GM21576 (cell line): Measurements from ENCODE around the gene ARHGAP29.

Experiments used
- ATAC-seq: cut with Tn5 transposase; IDR thresholded peaks from one replicate; pipeline ENCODE4 v1.9.1; 2021; ENCODE audit warnings: mild to moderate bottlenecking, moderate library complexity; ENCODE audit not compliant: unreplicated experiment

Gene ARHGAP29

DNA sequence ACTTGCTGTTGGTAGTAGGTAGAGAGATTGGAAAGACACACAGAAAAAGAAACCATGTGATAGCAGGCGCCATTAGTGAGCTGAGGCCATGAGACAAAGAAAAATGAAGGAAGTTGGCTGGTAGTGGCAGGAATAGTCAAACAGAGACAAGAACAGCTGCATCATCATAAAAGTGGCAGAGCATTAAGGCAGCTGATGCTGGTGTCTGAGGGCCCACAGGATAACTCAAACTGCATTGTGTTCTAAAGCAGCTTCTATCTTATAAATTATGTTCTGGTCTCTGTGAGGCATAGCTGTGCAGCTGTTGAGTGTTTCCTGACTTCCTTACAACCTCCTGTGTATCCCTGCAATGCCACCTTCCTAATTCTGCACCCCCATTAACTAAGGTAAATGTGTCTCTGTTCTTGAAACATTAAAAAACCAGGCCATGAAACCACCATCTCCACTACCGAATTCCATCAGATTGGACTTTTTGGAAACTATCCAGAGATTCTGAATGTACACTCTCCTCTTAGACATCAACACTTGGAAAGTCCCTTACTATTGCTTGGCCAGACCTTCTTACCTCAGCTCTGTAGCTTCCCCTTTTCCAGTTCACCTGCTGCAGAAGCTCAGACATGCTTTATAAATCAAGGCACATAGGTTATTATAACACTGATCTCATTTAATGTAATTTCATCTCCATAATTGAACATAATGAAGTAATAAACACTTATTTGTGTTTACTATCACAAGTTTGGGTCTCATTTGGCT, 23.4 kb upstream of the ARHGAP29 start:
- ATAC-seq, result no peak

DNA sequence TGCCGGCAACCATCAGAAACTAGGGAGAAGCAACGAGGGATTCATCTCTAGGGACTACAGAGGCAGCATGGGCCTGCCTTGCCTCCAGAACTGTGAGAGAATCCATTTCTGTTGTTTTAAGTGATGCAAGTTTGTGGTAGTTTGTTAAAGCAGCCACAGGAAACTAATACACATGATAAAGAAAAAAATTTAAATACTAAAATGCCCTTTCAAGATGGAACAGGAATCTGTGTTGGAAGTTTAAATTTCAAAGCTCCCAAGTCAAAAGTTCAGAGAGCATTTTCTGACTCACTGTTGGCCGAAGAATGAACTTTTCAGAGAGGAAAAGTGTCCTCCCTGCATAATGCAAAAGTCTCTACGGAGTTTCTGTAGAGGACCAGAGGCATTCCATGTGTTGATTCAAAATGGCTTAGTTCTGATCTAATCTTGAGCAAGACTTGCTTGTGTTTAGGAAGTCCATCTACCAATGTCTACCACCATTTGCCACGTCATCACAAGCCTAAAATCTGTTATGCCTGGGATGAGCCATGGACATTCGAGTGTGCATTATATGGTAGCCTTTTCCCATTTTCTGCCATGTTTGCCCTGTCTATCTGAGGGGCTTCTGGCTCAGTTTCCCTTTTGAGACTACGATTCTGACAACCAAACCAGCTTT, 22.4 kb upstream of the ARHGAP29 start:
- ATAC-seq, result no peak

DNA sequence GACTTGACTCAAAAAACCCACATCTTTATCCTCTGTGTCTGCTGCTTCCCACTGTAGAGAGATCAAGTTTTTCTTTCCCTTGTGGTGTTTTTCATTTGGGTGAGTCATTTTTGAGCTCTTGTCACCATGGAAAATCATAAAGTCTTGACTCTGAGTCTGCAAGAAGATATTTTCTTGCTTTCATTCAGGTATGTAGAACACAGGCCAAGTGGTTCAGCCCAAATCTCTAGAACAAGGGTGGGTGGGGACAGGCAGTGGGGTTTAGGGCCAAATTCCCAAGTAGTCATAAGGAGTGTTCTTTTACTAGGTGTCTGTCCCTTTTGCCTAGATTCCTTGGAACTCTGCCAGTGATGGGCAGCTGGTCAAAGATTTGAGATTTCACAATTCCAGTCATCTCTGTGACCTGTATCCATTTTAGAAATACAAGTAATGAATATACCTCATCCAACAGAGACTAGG, 21.5 kb upstream of the ARHGAP29 start:
- ATAC-seq, result no peak

DNA sequence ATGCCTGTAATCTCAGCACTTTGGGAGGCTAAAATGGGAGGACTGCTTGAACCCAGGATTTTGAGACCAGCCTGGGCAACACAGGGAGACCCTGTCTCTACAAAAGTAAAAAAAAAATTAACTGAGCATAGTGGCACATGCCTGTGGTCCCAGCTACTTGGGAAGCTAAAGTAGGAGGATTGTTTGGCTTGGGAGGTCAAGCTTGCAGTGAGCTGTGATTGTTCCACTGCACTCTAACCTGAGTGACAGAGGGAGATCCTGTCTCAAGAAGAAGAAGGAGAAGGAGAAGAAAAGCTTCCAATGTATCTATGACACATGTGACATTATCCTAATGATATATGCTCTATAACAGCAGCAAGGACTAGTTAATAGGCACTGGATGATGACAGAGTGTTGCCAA, 20.1 kb upstream of the ARHGAP29 start:
- no peak for ATAC-seq

DNA sequence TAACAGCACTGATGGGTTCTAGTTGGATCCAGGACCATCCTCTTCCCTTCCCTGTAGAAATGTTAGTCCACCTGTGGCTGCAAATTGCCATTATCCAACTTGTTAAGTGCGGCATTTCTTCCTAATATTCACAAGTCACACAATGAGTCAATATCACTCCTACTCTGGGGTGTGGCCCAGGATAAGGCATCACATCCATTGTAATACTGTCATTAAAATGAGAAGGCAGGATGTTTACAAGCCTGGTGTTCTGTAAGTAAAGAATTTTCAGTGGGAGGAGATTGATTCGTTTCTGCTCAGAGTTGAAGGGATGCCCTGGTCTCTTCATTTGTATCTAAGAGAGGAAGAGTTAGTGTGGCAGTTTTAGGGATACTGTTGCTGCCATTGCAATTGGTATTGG, 18.1 kb upstream of the ARHGAP29 start:
- no peak for ATAC-seq

DNA sequence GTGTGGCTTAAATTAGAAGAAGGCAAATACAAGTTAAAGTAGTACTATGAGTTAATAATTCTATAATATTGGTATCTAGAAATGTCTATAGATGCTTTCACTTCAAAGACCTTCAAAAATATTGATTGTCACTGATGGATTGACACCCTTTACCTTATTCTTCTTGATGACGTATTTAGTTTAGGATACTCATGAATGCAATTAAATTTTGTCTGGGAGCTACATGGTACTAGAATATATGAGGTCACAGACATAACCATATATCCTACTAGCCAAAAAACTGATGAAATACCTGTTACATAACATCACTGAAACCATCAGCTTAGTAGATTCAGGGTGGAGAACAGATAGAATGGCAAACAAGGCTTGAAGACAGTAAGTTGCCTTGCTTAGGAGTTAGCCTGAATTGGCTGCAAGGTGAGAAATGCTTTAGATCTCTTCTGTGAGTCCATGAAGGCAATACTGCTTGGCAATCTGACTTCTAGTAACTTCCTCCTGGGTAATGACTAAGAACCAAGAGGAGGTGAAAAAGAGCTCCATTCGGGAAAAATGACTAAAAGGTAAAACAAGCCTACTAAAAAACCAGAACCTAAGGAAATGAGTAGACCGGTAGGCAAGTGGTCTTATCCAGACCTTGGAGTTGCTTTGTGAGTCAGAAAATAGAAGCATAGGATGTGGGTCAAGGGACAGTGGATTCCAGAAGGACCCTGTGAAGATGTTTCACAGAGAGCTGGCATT, 16.9 kb upstream of the ARHGAP29 start:
- no peak for ATAC-seq

DNA sequence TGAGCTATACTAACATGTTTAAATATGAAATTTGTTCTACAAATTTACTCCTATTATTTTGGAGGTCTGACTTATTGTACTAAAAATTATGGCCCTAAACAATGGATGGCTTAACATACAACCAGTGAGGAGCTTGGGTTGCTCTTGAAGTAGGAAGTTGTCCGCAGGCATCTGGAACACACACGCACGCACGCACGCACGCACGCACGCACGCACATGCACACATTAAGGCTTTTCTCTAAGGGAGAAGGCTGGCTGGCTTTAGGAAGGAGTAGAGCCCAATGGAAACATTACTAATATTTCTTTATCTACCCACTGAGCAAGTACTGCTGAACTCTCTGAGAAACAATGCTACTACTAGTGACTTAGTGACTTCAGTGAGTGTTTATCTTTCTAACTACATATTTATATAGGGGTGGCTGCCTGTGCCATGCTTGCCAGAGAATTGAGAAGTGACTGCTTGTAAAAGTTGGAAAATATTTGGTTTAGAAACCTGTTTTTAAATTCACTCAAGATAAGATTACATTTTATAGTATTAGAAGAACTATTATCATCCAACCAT, 16.2 kb upstream of the ARHGAP29 start:
- ATAC-seq, result no peak

DNA sequence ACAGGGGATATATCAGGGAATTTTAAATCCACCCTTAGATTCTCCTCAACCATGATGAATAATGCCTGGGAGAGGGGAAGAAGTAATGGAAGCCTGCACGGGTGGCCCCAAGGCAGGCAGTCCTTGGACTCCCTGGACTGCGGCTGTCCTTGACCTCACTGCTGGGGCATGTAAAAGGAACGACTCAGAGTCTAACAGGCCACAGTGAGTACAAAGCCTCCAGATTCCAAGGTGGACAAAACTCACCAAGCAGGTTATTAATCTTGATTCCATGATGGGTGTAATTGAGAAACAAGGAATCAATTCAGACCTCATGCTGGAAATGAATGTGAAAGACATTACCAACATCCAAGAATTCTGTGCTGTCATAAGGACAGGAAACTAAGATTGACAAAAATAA, 13.0 kb upstream of the ARHGAP29 start:
- no peak for ATAC-seq

DNA sequence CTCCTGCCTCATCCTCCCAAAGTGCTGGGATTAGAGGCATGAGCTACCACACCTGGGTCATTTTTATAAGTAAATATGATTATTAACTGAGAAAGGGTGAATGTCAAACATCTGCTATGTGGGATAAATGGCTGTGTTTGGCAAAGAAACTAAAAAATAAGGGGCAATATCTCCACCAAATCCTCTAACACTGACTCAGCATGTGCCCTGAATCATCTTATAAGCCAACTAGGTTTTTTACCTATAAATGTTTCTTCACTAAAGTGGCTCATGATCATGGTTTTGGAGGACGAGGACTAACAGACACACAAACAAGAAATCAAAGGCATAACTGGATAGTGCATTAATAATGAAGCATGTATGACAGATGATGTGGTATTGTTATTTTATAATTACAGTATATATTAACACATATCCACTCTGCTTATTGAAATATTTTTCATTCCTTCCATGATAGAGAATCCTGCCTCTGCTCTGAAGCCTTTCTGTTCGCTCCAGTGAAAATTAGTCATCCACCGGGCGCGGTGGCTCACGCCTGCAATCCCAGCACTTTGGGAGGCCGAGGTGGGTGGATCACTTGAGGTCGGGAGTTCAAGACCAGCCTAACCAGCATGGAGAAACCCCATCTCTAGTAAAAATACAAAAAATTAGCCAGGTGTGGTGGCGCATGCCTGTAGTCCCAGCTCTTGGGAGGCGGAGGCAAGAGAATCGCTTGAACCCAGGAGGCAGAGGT, 11.7 kb upstream of the ARHGAP29 start:
- ATAC-seq, result no peak

DNA sequence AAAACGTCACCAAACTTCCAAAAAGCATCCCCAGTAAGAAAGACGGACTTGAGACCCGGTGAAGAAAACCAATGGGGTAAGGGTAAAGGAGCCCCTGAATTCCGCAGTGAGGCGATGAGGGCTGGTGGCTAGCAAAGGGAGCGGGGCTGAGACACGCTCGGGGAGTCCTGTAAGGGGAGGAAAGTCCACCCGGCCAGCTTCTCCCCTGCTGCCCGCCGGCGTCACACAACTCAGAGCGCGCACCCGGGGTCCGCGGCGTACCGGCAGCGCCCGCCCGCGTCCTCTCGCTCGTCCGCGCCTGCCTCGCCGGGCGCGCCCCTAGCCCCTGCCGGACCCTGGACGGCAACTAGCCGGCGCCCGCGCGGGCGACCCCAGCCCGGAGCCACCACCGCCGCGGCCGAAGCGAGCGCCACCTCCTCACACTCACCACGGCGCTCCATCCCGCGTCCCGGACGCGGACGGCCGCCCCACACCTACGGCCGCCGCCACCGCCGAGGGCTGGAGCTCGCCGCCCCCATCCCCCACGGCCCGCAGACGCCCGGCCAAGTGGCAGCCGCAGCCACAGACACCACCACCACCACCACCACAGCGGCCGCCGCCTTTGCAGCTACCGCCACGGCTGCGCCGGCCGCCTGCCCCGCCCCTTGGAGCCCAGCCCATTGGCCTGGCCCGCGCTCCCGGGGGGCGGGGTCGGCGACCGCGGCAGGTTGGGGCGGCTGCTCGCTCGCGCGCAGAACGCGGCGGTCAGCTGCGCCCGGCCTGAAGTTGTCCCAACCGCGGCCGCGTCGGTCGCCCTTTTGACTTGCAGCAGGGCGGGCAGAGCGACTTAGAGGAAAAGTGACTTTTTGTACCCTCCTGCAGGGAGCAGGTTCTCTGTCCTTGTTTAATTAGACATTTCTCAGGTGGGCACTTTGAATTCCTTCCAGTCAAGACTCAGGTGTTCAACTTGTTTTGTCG, 10.0 kb upstream of the ARHGAP29 start:
- peak; percentile 88 for ATAC-seq

DNA sequence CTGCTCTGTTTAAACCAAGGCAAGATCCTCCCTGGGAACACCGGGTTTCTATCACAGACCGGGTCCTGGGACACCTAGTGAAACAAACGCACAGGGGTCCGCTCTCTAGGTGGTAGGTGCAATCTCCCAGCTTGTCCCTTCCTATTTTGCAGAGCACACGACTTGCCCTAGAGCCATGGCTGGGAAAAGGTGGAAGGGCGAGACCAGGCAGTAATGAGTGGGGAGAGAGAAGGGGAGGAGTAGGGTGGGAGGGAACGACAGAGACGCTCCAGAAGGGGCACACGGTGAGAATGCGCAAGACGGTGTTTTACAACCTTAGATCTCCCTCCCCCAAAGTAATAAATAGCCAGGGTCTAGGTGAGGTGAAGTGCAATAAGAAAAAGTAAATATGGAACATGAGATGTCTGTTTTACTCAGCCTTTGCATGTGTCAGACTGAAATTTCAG, 9.3 kb upstream of the ARHGAP29 start:
- no peak for ATAC-seq

DNA sequence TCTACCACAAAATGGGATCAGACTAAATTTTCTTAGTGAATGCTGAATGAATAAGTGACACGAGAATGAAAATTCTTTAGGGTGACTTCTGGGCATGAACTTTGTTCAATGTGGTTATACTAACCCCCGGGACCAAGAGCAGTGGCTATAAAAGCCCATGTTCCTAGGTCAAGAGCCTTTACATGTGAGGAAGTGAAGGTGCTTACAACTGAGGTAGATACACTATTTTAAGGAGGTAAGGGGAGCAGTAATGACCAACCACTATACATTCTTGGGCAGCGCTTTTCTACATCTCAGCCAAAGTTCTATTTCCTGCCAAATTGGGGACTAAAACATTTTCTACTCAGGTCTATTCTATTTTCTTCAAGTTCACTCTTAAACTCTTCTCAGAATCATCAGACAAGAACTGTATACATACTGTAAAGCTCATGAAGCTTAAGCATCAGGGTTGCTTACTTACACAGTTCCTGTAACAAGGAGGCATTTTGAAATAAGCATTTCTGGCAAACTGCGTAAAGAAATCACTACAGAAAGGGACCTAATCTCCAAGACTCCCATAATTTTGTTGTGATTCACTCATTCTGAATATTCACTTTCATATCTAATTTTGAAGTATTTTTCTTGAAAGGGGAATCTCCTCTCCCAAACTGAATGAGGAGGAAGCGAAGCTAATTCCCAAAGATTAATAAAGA, 8.5 kb upstream of the ARHGAP29 start:
- no peak for ATAC-seq

DNA sequence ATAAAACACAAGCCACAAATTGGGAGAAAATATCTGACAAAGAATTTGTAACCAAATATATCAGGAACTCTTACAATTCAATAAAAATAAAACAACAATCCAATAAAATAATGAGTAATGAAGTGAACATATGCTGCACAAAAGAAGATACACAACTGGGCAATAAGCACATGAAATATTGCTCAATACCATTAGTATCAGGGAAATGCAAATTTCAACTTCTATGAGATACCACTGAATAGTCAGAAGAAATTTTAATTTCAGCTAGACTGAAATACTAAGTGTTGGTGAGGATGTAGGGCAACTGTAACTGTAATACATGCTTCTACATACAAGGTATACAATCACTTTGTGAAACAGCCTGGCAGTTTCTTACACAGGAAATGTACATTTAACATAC, 7.4 kb upstream of the ARHGAP29 start:
- ATAC-seq, result no peak

DNA sequence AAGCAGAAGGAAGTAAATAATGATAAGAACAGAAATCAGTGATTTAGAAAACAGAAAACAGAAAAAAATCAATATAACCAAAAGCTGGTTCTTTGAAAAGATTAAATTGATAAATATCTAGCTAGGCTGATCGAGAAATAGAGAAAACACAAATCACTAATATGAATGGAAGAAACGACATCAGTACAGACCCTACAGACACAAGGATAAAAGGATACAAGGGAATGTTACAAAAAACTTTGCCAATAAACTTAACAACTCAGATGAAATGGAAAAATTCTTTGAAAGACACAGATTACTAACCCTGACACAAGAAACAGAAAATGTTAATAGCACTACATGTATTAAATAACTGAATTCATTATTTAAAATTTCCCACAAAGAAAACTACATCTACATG, 6.3 kb upstream of the ARHGAP29 start:
- ATAC-seq, result no peak

DNA sequence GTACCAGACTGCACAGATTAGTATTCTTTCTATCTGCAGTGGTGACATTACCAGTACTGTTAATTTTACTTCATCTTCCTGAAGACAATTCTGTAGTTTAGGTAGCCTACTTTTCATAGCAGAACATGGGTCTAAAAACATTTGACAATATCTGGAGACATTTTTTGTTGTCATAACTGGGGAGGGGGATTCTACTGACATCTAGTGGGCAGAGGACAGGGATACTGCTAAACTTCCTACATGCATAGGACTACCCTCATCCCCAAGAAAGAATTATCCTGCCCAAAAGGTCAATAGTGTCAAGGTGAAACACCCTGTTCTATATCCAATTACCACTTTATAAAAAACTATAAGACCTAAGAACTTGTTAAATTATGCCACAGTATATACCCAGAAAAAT, 3.4 kb upstream of the ARHGAP29 start:
- ATAC-seq, result no peak

DNA sequence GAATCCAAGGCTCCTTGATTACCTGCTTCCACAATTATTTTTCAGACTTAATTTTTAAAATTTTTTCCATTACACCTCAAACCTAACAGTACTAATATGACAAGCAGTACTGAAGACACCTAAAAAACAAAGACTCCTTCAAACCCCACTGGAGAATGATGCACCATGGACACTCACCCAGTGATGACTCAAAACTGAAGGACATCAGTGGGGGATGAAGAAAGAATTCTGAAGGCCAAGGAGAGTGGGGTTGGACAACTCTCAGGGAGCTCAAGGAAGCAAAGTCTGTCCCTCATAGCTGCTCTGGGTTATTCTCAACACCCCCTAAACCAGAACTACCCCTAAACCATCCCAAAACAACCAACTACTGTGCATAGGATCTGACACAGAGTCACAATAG, 2.4 kb upstream of the ARHGAP29 start:
- no peak for ATAC-seq

DNA sequence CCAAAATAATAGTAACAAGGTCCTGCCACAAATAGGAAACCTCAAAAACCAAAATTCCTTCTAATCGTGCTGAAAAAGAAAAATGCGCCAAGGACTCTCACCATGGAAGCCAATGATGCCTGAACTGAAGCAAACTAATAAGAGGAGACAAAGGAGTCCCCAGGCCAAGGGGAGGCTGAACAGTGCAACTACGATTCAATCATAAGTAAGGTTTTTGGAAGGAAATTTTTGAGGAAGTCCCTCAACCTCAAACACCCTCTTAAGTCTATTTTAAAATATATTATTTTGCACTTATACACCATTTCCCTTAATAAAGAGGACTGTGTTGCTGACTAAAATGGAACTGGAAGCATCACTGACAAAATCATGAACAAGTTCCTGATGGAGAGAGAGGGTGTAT, 1.7 kb upstream of the ARHGAP29 start:
- no peak for ATAC-seq

DNA sequence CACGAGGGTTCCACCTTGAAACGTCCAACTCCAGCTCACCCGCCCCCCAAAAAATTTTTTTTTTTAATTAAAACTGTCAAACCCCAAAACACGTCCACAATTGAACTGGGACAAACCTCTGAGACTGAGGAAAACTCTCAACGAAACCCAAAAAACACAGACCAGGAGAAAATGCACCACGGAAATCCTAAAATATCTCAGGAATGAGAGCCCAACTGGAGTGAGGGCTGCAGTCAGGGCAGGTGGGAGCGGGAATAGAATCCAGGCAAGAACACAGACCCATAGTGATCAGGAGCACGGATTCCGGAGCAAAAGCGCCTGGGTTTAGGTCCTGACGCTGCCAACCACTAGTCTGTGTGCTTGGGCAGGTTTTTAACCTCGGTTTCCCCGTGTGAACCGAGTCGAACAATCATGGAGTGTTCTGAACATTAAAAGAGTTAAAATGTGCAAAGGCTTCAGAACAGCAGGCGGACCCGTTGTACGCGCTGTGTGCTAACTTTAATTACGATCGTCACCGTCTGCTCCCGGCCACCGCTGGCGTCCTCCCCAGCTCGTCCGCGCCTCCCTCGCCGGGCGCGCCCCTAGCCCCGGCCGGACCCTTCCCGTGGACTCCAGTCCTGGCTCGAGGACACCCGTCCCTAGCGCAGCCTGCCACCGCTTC, 624 bp downstream of the ARHGAP29 start:
- peak; percentile 22 for ATAC-seq
